SKM-1 treated with dmso at 0.1 percent for 144 hours (cell line): Measurements from ENCODE around the gene MINK1.
A peak's percentile ranks its signal among the peaks of the same experiment; 100 is the strongest.
"Not testable (repeated sequence)": the region's sequence is repeated elsewhere in the genome, so short reads cannot be mapped to it uniquely, and the experiment has no call there.

Experiments
- DNase-seq: peaks from one replicate; lab custom pipeline; 2025; ENCODE audit not compliant: unreplicated experiment; lab: John Stamatoyannopoulos, UW

The MINK1 gene

DNA sequence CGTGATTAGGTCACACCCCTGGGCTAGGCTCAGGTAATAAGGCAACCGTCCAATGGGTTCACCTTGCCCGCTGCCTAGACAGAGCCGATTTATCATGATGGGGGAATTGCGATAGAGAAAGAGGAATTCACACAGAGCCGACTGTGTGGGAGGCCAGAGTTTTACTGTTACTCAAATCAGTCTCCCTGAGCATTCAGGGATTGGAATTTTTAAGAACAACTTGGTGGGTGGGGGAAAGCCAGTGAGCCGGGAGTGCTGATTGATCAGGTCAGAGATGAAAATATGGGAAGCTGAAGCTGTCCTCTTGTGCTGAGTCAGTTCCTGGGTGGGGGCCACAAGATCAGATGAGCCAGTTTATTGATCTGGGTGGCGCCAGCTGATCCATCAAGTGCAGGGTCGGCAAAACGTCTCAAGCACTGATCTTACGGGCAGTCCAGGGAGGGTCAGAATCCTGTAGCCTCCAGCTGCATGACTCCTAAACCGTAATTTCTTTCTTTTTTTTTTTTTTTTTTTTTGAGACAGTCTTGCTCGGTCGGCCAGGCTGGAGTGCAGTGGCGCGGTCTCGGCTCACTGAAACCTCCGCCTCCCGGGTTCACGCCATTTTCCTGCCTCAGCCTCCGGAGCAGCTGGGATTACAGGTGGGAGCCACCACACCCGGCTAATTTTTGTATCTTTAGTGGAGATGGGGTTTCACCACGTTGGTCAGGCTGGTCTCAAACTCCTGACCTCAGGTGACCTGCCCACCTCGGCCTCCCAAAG lies 93.6 kb downstream of the MINK1 start:
- DNase-seq, result not testable (repeated sequence)

- no peak for DNase-seq
Observed at GRCh38 chr17:4928881-4929280, 95.7 kb downstream of the MINK1 start.

GRCh38 chr17:4931963-4932362 lies 98.8 kb downstream of the MINK1 start, which contains the start of gene GP1BA:
Gene GP1BA, plus strand, starts transcription at chr17:4932277. Its CDS starts 328 bp downstream, at chr17:4932605.
- DNase-seq, result no peak

DNA sequence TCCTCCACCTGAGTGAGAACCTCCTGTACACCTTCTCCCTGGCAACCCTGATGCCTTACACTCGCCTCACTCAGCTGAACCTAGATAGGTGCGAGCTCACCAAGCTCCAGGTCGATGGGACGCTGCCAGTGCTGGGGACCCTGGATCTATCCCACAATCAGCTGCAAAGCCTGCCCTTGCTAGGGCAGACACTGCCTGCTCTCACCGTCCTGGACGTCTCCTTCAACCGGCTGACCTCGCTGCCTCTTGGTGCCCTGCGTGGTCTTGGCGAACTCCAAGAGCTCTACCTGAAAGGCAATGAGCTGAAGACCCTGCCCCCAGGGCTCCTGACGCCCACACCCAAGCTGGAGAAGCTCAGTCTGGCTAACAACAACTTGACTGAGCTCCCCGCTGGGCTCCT lies 99.6 kb downstream of the MINK1 start:
- DNase-seq, result no peak

DNA sequence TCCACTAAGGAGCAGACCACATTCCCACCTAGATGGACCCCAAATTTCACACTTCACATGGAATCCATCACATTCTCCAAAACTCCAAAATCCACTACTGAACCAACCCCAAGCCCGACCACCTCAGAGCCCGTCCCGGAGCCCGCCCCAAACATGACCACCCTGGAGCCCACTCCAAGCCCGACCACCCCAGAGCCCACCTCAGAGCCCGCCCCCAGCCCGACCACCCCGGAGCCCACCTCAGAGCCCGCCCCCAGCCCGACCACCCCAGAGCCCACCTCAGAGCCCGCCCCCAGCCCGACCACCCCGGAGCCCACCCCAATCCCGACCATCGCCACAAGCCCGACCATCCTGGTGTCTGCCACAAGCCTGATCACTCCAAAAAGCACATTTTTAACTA lies 100.5 kb downstream of the MINK1 start:
- no peak for DNase-seq

- DNase-seq, result peak; percentile 32
Observed at GRCh38 chr17:4934173-4934979, 101.2 kb downstream of the MINK1 start.

- DNase-seq, result no peak
Observed at GRCh38 chr17:4935650-4936049, 102.5 kb downstream of the MINK1 start.

DNA sequence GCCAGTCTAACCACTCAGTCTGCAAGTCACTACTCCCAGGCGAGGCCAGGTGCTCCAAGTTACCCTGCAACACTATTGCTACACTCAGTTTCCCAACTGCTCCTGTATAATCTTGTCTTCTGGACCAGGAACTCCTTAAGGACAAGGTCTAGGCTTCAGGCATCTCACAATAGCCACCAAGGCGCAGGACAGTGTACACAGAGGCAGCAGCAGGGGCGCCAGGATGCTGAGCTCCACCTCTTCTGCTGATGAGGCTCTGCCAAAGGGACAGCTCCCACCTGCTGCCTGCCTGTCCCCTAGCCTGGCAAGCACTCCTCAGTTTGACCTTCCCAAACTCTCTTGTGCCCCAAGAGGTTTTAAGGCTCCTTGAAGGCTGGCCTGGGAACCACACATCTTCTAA lies 103.3 kb downstream of the MINK1 start:
- no peak for DNase-seq

DNA sequence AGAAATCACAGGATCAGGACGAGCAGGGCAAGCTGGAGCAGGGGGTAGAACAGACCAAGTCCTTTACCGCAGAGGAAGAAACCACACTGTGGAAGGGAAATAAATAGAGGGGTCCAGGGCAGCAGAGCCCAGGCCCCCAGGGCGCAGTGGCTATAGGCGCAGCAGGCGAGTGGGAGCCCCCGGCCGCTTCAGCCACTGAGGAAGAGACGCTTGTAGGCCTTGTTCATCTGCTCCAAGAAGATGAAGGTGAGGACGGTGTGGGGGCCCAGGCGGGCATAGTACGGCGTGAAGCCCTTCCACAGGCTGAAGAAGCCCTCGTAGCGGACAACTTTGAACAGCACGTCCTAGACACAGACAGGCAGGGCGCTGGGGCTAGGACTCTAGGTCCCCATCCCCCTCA lies 104.4 kb downstream of the MINK1 start:
- DNase-seq, result no peak

- DNase-seq, result no peak
Observed at GRCh38 chr17:4938069-4938491, 104.9 kb downstream of the MINK1 start.

GRCh38 chr17:4938688-4939545 lies 105.8 kb downstream of the MINK1 start:
- no peak for DNase-seq

DNA sequence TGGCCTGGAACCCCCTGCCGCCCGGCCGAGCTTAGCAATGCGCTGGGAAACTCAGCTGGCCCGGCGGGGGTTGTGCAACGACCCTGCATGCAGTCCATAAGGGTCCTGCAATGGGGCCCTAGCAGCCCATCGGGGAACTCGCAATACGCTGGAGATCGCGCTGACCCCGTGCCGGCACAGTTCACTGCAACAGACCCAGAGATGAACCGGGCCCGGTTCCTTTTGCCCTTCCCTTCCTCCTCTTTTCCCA lies 106.3 kb downstream of the MINK1 start:
- no peak for DNase-seq

GRCh38 chr17:4939796-4940554 lies 106.8 kb downstream of the MINK1 start, which contains the start of the genes RNF167 and SLC25A11:
Gene RNF167, plus strand, starts transcription at chr17:4940268. Its CDS starts 642 bp downstream, at chr17:4940910.
Gene SLC25A11, minus strand, starts transcription at chr17:4940046. Its CDS starts 136 bp downstream, at chr17:4939910.
- DNase-seq, result peak; percentile 93

DNA sequence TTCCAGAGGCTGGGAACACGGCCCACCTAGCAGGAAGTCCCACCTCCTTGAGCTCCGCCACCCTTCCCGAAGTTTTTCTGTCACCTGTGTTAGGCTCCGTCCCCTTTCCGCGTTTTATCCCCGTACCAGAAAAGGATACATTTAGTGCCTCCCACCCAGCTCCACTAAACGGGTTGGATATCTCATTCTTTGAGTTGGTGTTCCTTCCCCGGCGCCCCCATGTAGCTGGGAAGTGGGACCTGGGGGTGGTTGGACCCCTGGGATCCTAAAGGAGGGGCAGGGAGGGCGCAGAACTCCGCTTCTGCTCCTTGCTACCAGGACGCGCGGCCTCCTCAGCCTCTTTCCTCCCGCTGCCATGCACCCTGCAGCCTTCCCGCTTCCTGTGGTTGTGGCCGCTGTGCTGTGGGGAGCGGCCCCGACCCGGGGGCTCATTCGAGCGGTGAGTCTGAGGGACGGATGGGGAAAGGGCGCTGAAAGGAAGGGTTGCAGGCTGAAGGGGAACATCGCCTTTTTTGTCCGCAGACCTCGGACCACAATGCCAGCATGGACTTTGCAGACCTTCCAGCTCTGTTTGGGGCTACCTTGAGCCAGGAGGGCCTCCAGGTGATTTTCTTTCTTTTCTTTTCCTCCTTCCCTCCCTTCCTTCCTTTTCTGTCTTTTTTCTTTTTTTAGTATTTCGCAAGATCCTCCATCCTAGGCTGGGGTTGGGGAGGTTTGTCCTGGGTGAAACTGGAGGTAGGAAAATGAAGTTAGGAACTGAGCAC lies 107.6 kb downstream of the MINK1 start:
- no peak for DNase-seq

GRCh38 chr17:4941319-4941610 lies 108.1 kb downstream of the MINK1 start:
- no peak for DNase-seq

- DNase-seq, result no peak
Observed at GRCh38 chr17:4942760-4943508, 109.8 kb downstream of the MINK1 start.

DNA sequence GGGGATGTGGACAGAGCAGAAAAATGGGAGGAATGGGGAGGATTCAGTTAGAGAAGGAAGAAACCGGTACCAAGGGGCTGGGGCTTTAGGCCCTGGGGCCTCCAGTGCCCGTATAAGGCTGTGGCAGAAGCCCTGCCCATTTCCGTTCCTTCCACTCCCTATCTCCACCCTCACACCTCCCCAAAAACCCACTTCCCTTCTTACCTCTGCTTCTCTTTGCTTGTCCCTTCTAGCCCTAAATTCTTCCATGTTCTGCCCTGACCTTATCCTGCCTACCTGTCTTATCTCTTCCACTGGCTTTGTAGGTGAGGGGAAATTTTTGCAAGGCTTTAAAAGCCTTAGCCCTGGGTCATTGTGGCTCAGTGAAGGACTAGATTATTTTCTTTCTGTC lies 111.0 kb downstream of the MINK1 start:
- peak; percentile 40 for DNase-seq

DNA sequence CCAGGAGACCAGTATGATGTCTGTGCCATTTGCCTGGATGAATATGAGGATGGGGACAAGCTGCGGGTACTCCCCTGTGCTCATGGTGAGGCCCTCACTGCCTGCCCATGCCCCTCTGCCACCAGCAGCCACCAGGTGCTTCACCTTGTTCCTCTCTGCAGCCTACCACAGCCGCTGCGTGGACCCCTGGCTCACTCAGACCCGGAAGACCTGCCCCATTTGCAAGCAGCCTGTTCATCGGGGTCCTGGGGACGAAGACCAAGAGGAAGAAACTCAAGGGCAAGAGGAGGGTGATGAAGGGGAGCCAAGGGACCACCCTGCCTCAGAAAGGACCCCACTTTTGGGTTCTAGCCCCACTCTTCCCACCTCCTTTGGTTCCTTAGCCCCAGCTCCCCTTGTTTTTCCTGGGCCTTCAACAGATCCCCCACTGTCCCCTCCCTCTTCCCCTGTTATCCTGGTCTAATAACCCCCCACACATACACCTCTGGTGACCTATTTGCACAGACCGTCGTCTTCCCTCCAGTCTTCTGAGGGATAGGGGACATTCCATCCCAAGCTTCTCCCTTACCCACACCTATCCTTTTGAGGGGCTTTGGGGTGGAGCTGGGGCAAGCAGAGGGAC lies 111.5 kb downstream of the MINK1 start:
- no peak for DNase-seq
